ENCODE measurements around the gene HP. TPM values are rescaled to one million over a fixed set of nuclear protein-coding genes. Genes with fewer than 3 reads are reported as not detected.

HP gene
- total and polyA plus RNA-seq, 2 of the 8 experiments (the other 6 are each of a cell fraction or from before 2014, with no cell fraction given): not detected

GRCh38 chr16:72009779-72010178 is 44.5 kb upstream of the HP start:
- no peaks in the 10 kb centered on the region for H3K23me2 ChIP-seq (ENCODE audit: low read depth, low read length)
- no peak overlapping the region for H2BK15ac ChIP-seq (ENCODE audit: low read length)
- H3K27me3 ChIP-seq (replicated peaks in 1 of 4; ENCODE audit: control insufficient read depth in 3 of 4, extremely low read depth in 1 of 4, insufficient read depth in 3 of 4, low read length in 3 of 4): no peaks in the 10 kb centered on the region
- no peaks in the 10 kb centered on the region; a peak in 1 of 4 replicates for H3K79me2 ChIP-seq (ENCODE audit: control insufficient read depth in 1 of 2, insufficient read depth in 2 of 2, low read length in 2 of 2)
- no peak overlapping the region for H2BK20ac ChIP-seq (ENCODE audit: low read length)
- no peak overlapping the region for H3K14ac ChIP-seq (ENCODE audit: insufficient read length)
- no peak overlapping the region for H2BK12ac ChIP-seq (ENCODE audit: low read depth, low read length)
- H2BK5ac ChIP-seq (ENCODE audit: low read depth, low read length): no peak overlapping the region
- no peak overlapping the region; a peak in 1 of 4 replicates for H3K4me2 ChIP-seq (ENCODE audit: insufficient read depth in 1 of 2, low read depth in 2 of 2, low read length in 2 of 2)
- FAIRE-seq (no peak), DNase-seq (ENCODE audit: low read depth in 1 of 2, low spot score in 2 of 2) (no peak)
- no peak overlapping the region for H4K91ac ChIP-seq (replicated peaks; ENCODE audit: insufficient read length, low read length)
- no peaks in the 10 kb centered on the region; the same call in 1 of the 2 replicates for H3K79me1 ChIP-seq (ENCODE audit: low read depth, low read length)
- H3K4ac ChIP-seq (replicated peaks; ENCODE audit: insufficient read length, low read depth, low read length): no peak overlapping the region
- H4K8ac ChIP-seq (ENCODE audit: extremely low read depth, insufficient read depth, low read length): no peak overlapping the region
- no peak overlapping the region for H2AFZ ChIP-seq (ENCODE audit: low read length)
- POLR2A ChIA-PET (ENCODE audit: partially characterized antibody): no interaction called here
- no peak overlapping the region for H2BK120ac ChIP-seq (replicated peaks; ENCODE audit: low read depth, low read length)
- H3K27ac ChIP-seq (ENCODE audit: low read depth, low read length): no peak overlapping the region
- no peak for TF ChIP-seq RXRA (IDR thresholded peaks at IDR 0.05; ENCODE audit: insufficient read depth, low read depth, low read length)
- H3K23ac ChIP-seq (ENCODE audit: insufficient read length): no peak overlapping the region
- no peak overlapping the region for H2AK5ac ChIP-seq (ENCODE audit: low read depth, low read length)
- no peaks in the 10 kb centered on the region for H3K9me3 ChIP-seq (ENCODE audit: insufficient read depth in 2 of 2, low read depth in 1 of 2, low read length in 1 of 2)
- H3K4me1 ChIP-seq (replicated peaks in 1 of 4; ENCODE audit: control insufficient read depth in 3 of 4, insufficient read depth in 4 of 4, low read length in 3 of 4): no peaks in the 10 kb centered on the region
- CTCF ChIA-PET (ENCODE audit: partially characterized antibody): no interaction called here
- peaks cover 0 to 7% (median 4%) of the 10 kb centered on the region in 4 experiments; a peak in 3 of 8 replicates for H3K36me3 ChIP-seq (ENCODE audit: control insufficient read depth in 2 of 4, insufficient read depth in 4 of 4, low read length in 3 of 4)
- no peak overlapping the region for H3K4me3 ChIP-seq (ENCODE audit: extremely low read depth in 1 of 4, insufficient read depth in 2 of 4, low read depth in 3 of 4, low read length in 4 of 4)
- WGBS, 2 experiments (ENCODE audit: extremely low coverage in 1 of 2, insufficient coverage in 1 of 2, insufficient read length in 1 of 2, insufficient replicate concordance in 2 of 2, low coverage in 1 of 2, low lambda C conversion rate in 2 of 2, missing lambda C conversion rate in 1 of 2): 97% methylated on average over 7 of the region's 10 CpGs; no CpG with 5 or more reads in 1 of the 2 experiments
- H4K20me1 ChIP-seq (replicated peaks in 1 of 2; ENCODE audit: control insufficient read depth in 1 of 2, insufficient read depth in 2 of 2, low read length in 2 of 2): no peaks in the 10 kb centered on the region
- no peak overlapping the region for H3K18ac ChIP-seq (ENCODE audit: extremely low read depth, low read length)
- H4K5ac ChIP-seq (ENCODE audit: insufficient read length, low read depth, low read length): no peak overlapping the region
- no peak overlapping the region for H3K56ac ChIP-seq (replicated peaks; ENCODE audit: insufficient read length, low read depth, low read length)
- no peak overlapping the region for H3K9ac ChIP-seq (replicated peaks in 1 of 4; ENCODE audit: extremely low read depth in 1 of 4, low read depth in 3 of 4, low read length in 3 of 4)

All from H1 (cell line).